ENCODE measurements around the gene SAMD8.

The SAMD8 gene

GRCh38 chr10:75088640-75089039, 22.8 kb upstream of the SAMD8 start:
- TF ChIP-seq, protein P1, sequence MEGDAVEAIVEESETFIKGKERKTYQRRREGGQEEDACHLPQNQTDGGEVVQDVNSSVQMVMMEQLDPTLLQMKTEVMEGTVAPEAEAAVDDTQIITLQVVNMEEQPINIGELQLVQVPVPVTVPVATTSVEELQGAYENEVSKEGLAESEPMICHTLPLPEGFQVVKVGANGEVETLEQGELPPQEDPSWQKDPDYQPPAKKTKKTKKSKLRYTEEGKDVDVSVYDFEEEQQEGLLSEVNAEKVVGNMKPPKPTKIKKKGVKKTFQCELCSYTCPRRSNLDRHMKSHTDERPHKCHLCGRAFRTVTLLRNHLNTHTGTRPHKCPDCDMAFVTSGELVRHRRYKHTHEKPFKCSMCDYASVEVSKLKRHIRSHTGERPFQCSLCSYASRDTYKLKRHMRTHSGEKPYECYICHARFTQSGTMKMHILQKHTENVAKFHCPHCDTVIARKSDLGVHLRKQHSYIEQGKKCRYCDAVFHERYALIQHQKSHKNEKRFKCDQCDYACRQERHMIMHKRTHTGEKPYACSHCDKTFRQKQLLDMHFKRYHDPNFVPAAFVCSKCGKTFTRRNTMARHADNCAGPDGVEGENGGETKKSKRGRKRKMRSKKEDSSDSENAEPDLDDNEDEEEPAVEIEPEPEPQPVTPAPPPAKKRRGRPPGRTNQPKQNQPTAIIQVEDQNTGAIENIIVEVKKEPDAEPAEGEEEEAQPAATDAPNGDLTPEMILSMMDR (conservative IDR thresholded peaks at IDR 0.05), result no peak
- TF ChIP-seq ZFX (IDR thresholded peaks at IDR 0.05), result no peak
- no peak overlapping the region for H3K27ac ChIP-seq

DNA sequence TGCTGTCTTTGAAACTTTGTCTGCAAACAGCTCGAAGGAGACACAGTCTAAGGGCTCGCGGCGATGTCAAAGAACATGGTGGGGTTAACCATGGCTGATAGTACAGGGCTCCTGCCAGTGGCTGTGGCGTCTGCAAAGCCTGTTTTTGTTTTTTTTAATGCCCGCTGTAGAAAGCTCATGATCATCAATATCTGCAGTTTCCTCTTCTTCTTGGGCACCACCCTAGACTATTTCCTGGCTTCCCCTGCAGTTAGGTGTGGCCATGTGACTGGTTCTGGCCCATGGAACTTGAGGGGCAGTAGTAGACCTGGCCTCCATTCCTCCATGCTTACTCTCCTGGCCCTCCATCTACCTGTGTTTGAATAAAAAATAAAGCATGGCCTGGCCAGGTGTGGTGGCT, 21.8 kb upstream of the SAMD8 start:
- TF ChIP-seq, protein P1 (conservative IDR thresholded peaks at IDR 0.05), result no peak
- TF ChIP-seq ZFX (IDR thresholded peaks at IDR 0.05), result no peak
- no peak overlapping the region for H3K27ac ChIP-seq

DNA sequence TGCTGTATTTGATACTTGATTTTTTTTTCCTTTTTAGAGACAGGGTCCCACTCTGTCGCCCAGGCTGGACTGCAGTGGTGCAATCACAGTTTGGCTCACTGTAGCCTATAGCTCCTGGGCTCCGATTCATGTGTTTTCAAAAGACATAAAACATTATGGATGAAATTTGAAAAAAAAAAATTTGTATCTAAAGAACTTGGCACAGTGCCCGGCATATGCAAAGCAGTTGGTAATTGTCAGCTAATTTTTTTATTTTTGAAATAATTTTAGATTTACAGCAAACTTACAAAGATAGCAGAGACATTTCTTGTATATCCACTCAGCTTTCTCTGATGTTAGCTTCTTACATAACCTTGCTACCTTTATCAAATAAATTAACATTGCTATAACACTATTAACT, 20.3 kb upstream of the SAMD8 start:
- no peak for TF ChIP-seq ZFX (IDR thresholded peaks at IDR 0.05)
- TF ChIP-seq, protein P1 (conservative IDR thresholded peaks at IDR 0.05), result no peak
- H3K27ac ChIP-seq, result no peak overlapping the region

DNA sequence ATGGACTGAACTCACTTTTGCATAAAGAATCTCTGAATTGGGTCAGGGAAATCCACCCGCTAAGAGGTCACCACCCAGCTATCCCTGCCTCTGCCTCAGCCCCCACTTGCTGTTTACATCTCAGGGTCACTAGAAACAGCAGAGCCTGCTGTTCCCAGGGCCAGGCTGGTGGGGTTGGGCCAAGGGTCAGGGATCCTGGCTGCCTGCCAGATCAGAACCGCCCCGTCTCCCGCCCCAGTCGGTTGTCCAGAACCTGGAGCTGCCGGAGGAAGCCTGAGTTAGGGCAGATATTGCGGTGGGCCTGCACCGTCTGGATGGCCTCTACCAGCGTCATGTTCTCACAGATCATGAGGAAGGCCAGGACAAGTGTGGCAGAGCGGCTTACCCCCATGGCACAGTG, 17.0 kb upstream of the SAMD8 start:
- H3K27ac ChIP-seq, result no peak overlapping the region
- TF ChIP-seq ZFX (IDR thresholded peaks at IDR 0.05), result no peak
- TF ChIP-seq, protein P1 (conservative IDR thresholded peaks at IDR 0.05), result no peak

GRCh38 chr10:75095631-75096030, 15.8 kb upstream of the SAMD8 start:
- H3K27ac ChIP-seq, result no peak overlapping the region
- TF ChIP-seq ZFX (IDR thresholded peaks at IDR 0.05), result no peak
- TF ChIP-seq, protein P1 (conservative IDR thresholded peaks at IDR 0.05), result no peak

DNA sequence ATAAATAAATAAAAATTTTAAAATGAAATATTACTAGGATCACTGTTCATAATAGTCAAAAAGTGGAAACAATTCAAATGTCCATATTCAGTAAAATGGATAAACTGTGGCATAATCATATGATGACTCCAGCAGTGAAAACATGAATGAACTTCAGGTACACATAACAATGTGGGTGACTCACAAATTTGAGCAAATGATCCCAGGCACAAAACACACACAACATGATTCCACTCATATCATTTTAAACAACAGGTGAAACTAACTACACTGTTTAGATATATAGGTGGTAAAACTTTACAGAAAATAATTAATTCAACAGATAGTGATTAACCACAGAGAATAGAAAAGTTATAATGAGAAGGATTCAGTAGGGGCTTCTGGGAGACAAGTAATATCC, 14.7 kb upstream of the SAMD8 start:
- no peak overlapping the region for H3K27ac ChIP-seq
- TF ChIP-seq, protein P1 (conservative IDR thresholded peaks at IDR 0.05), result no peak
- no peak for TF ChIP-seq ZFX (IDR thresholded peaks at IDR 0.05)

- no peak for TF ChIP-seq ZFX (IDR thresholded peaks at IDR 0.05)
- TF ChIP-seq, protein P1 (conservative IDR thresholded peaks at IDR 0.05), result no peak; the same call in 1 of the 2 replicates
- no peak overlapping the region for H3K27ac ChIP-seq
Measured at GRCh38 chr10:75097666-75098285, 13.7 kb upstream of the SAMD8 start.

All from C4-2B (cell line).